ENCODE data around the gene RPTOR.
A peak's percentile ranks its signal among the peaks of the same experiment; 100 is the strongest.
"Not testable (repeated sequence)": the region's sequence is repeated elsewhere in the genome, so short reads cannot be mapped to it uniquely, and the experiment has no call there.

The RPTOR gene

GRCh38 chr17:80558046-80558445, 13.4 kb downstream of the RPTOR start:
- DNase-seq: no peak

GRCh38 chr17:80559825-80560251, 15.2 kb downstream of the RPTOR start:
- no peak for DNase-seq

GRCh38 chr17:80561541-80562114, 17.0 kb downstream of the RPTOR start:
- no peak for DNase-seq

- no peak for DNase-seq
These were observed 19.9 kb downstream of the RPTOR start for GRCh38 chr17:80564545-80564944.

GRCh38 chr17:80565343-80566053, 20.9 kb downstream of the RPTOR start:
- DNase-seq: no peak

- no peak for DNase-seq
These were observed 21.4 kb downstream of the RPTOR start for GRCh38 chr17:80566054-80566400.

GRCh38 chr17:80568246-80568645, 23.6 kb downstream of the RPTOR start:
- no peak for DNase-seq

- DNase-seq: no peak
These were observed 25.3 kb downstream of the RPTOR start for GRCh38 chr17:80569924-80570323.

- no peak for DNase-seq
These were observed 29.1 kb downstream of the RPTOR start for GRCh38 chr17:80573701-80574100.

- no peak for DNase-seq
These were observed 29.9 kb downstream of the RPTOR start for GRCh38 chr17:80574496-80574895.

- peak; percentile 84 for DNase-seq
These were observed 30.6 kb downstream of the RPTOR start for GRCh38 chr17:80575057-80575875.

GRCh38 chr17:80577876-80578570, 33.4 kb downstream of the RPTOR start:
- DNase-seq: no peak

- not testable (repeated sequence) for DNase-seq
These were observed 34.2 kb downstream of the RPTOR start for GRCh38 chr17:80578668-80579388.

GRCh38 chr17:80582165-80582564, 37.5 kb downstream of the RPTOR start:
- DNase-seq: no peak

GRCh38 chr17:80584176-80584905, 39.7 kb downstream of the RPTOR start:
- no peak for DNase-seq

- no peak for DNase-seq
These were observed 41.5 kb downstream of the RPTOR start for GRCh38 chr17:80585890-80586845.

- DNase-seq: no peak
These were observed 42.2 kb downstream of the RPTOR start for GRCh38 chr17:80586846-80587228.

- no peak for DNase-seq
These were observed 44.2 kb downstream of the RPTOR start for GRCh38 chr17:80588702-80589383.

GRCh38 chr17:80591788-80592187, 47.1 kb downstream of the RPTOR start:
- no peak for DNase-seq

GRCh38 chr17:80592243-80592642, 47.6 kb downstream of the RPTOR start:
- no peak for DNase-seq

Data from CD4-positive, alpha-beta T cell treated with Interleukin-4 for 4 hours (primary cell).